ENCODE data around the gene CITED2. TPM values are rescaled to one million over a fixed set of nuclear protein-coding genes. Genes with fewer than 3 reads are reported as not detected.

CITED2 gene
- total RNA-seq, 4 donors from 2014 or later: 97.6 to 309 (median 146) TPM

GRCh38 chr6:139394027-139394649 lies 19.7 kb upstream of the CITED2 start:
- no peak for ATAC-seq (ENCODE audit: low FRiP score)
- DNase-seq (ENCODE audit: low spot score): no peak
- TF ChIP-seq CTCF (IDR thresholded peaks at IDR 0.05): no peak

- no peak for ATAC-seq (ENCODE audit: low FRiP score)
These were observed 18.3 kb upstream of the CITED2 start for GRCh38 chr6:139392794-139393193.

GRCh38 chr6:139391709-139392108 lies 17.3 kb upstream of the CITED2 start:
- no peak for DNase-seq (ENCODE audit: low spot score)
- ATAC-seq (ENCODE audit: low FRiP score): no peak
- TF ChIP-seq CTCF (IDR thresholded peaks at IDR 0.05): no peak

More at GRCh38 chr6:139392794-139393193, 18.3 kb upstream of the CITED2 start:
- no peak for DNase-seq (ENCODE audit: low spot score)
- no peak for TF ChIP-seq CTCF (IDR thresholded peaks at IDR 0.05)

GRCh38 chr6:139390447-139390846 lies 16.0 kb upstream of the CITED2 start:
- DNase-seq (ENCODE audit: low spot score) (no peak), ATAC-seq (ENCODE audit: low FRiP score) (no peak)
- TF ChIP-seq CTCF (IDR thresholded peaks at IDR 0.05): no peak

- no peak for ATAC-seq (ENCODE audit: low FRiP score)
- no peak for DNase-seq (ENCODE audit: low spot score)
- no peak for TF ChIP-seq CTCF (IDR thresholded peaks at IDR 0.05)
These were observed 13.9 kb upstream of the CITED2 start for GRCh38 chr6:139388384-139388783.

- no peak for TF ChIP-seq CTCF (IDR thresholded peaks at IDR 0.05)
- no peak for DNase-seq (ENCODE audit: low spot score)
- no peak for ATAC-seq (ENCODE audit: low FRiP score)
These were observed 12.0 kb upstream of the CITED2 start for GRCh38 chr6:139386404-139386803.

- TF ChIP-seq CTCF (IDR thresholded peaks at IDR 0.05): no peak
- ATAC-seq (ENCODE audit: low FRiP score): no peak
- no peak for DNase-seq (ENCODE audit: low spot score)
These were observed 6.9 kb upstream of the CITED2 start for GRCh38 chr6:139381216-139381865.
